Measurements from ENCODE around the gene CDK6.
"Not testable (repeated sequence)": the region's sequence is repeated elsewhere in the genome, so short reads cannot be mapped to it uniquely, and the experiment has no call there.

CDK6 gene

GRCh38 chr7:92836489-92836999 lies at the start of gene CDK6:
Gene CDK6, minus strand, starts transcription at chr7:92836573. Its CDS starts 3,250 bp downstream, at chr7:92833323.
- DNase-seq = no peak

- DNase-seq = not testable (repeated sequence)
These were observed 49.7 kb upstream of the CDK6 start for GRCh38 chr7:92886039-92886438.

- no peak for DNase-seq
These were observed 47.8 kb upstream of the CDK6 start for GRCh38 chr7:92884218-92884617.

- no peak for DNase-seq
These were observed 46.4 kb upstream of the CDK6 start for GRCh38 chr7:92882760-92883159.

- DNase-seq = no peak
These were observed 44.7 kb upstream of the CDK6 start for GRCh38 chr7:92881091-92881485.

- no peak for DNase-seq
These were observed 44.1 kb upstream of the CDK6 start for GRCh38 chr7:92880212-92881090.

- no peak for DNase-seq
These were observed 41.0 kb upstream of the CDK6 start for GRCh38 chr7:92877367-92877766.

GRCh38 chr7:92876836-92877235 lies 40.5 kb upstream of the CDK6 start:
- no peak for DNase-seq

- no peak for DNase-seq
These were observed 39.3 kb upstream of the CDK6 start for GRCh38 chr7:92875719-92876118.

GRCh38 chr7:92875173-92875572 lies 38.8 kb upstream of the CDK6 start:
- DNase-seq = no peak

- no peak for DNase-seq
These were observed 38.2 kb upstream of the CDK6 start for GRCh38 chr7:92874567-92874966.

- no peak for DNase-seq
These were observed 37.4 kb upstream of the CDK6 start for GRCh38 chr7:92873776-92874175.

GRCh38 chr7:92872701-92873100 lies 36.3 kb upstream of the CDK6 start:
- DNase-seq = no peak

- no peak for DNase-seq
These were observed 32.4 kb upstream of the CDK6 start for GRCh38 chr7:92868683-92869293.

GRCh38 chr7:92864169-92864568 lies 27.8 kb upstream of the CDK6 start:
- not testable (repeated sequence) for DNase-seq

GRCh38 chr7:92856436-92856835 lies 20.1 kb upstream of the CDK6 start:
- no peak for DNase-seq

GRCh38 chr7:92854501-92855238 lies 18.3 kb upstream of the CDK6 start:
- no peak for DNase-seq

GRCh38 chr7:92851732-92852131 lies 15.4 kb upstream of the CDK6 start:
- DNase-seq = no peak

- no peak for DNase-seq
These were observed 14.1 kb upstream of the CDK6 start for GRCh38 chr7:92850516-92850915.

- DNase-seq = no peak
These were observed 12.9 kb upstream of the CDK6 start for GRCh38 chr7:92849322-92849721.

GRCh38 chr7:92848851-92849250 lies 12.5 kb upstream of the CDK6 start:
- DNase-seq = no peak

GRCh38 chr7:92848441-92848840 lies 12.1 kb upstream of the CDK6 start:
- no peak for DNase-seq

- DNase-seq = no peak
These were observed 10.9 kb upstream of the CDK6 start for GRCh38 chr7:92847305-92847704.
